ENCODE data around the gene RNU1-4.
"Not testable (repeated sequence)": the region's sequence is repeated elsewhere in the genome, so short reads cannot be mapped to it uniquely, and the experiment has no call there.

The RNU1-4 gene

GRCh38 chr1:16740047-16740964 is at the start of gene RNU1-4:
TSS of gene RNU1-4 (plus strand) at chr1:16740516.
- in situ Hi-C loops (cut with HindIII; ENCODE audit: low pct_ligation_motif_present, low pct_unique_long_range_greater_than_20kb, low sequenced_read_pairs), result not testable (repeated sequence)

GRCh38 chr1:16690971-16691682 is 49.2 kb upstream of the RNU1-4 start:
- DNase-seq; in situ Hi-C loops (cut with HindIII; ENCODE audit: low pct_ligation_motif_present, low pct_unique_long_range_greater_than_20kb, low sequenced_read_pairs): not testable (repeated sequence)

More at GRCh38 chr1:16740047-16740964, at the start of gene RNU1-4:
- DNase-seq, result not testable (repeated sequence)

- DNase-seq; in situ Hi-C loops (cut with HindIII; ENCODE audit: low pct_ligation_motif_present, low pct_unique_long_range_greater_than_20kb, low sequenced_read_pairs): not testable (repeated sequence)
These were observed 48.0 kb upstream of the RNU1-4 start for GRCh38 chr1:16692283-16692682.

GRCh38 chr1:16692717-16693448 is 47.4 kb upstream of the RNU1-4 start:
- in situ Hi-C loops (cut with HindIII; ENCODE audit: low pct_ligation_motif_present, low pct_unique_long_range_greater_than_20kb, low sequenced_read_pairs); DNase-seq: not testable (repeated sequence)

GRCh38 chr1:16693449-16694307 is 46.6 kb upstream of the RNU1-4 start:
- in situ Hi-C loops (cut with HindIII; ENCODE audit: low pct_ligation_motif_present, low pct_unique_long_range_greater_than_20kb, low sequenced_read_pairs); DNase-seq: not testable (repeated sequence)

GRCh38 chr1:16694308-16694702 is 46.0 kb upstream of the RNU1-4 start:
- DNase-seq; in situ Hi-C loops (cut with HindIII; ENCODE audit: low pct_ligation_motif_present, low pct_unique_long_range_greater_than_20kb, low sequenced_read_pairs): not testable (repeated sequence)

- in situ Hi-C loops (cut with HindIII; ENCODE audit: low pct_ligation_motif_present, low pct_unique_long_range_greater_than_20kb, low sequenced_read_pairs); DNase-seq: not testable (repeated sequence)
These were observed 43.7 kb upstream of the RNU1-4 start for GRCh38 chr1:16696507-16697150.

GRCh38 chr1:16697152-16697551 is 43.2 kb upstream of the RNU1-4 start:
- DNase-seq; in situ Hi-C loops (cut with HindIII; ENCODE audit: low pct_ligation_motif_present, low pct_unique_long_range_greater_than_20kb, low sequenced_read_pairs): not testable (repeated sequence)

GRCh38 chr1:16699440-16699839 is 40.9 kb upstream of the RNU1-4 start:
- DNase-seq; in situ Hi-C loops (cut with HindIII; ENCODE audit: low pct_ligation_motif_present, low pct_unique_long_range_greater_than_20kb, low sequenced_read_pairs): not testable (repeated sequence)

GRCh38 chr1:16700138-16700895 is 40.0 kb upstream of the RNU1-4 start:
- in situ Hi-C loops (cut with HindIII; ENCODE audit: low pct_ligation_motif_present, low pct_unique_long_range_greater_than_20kb, low sequenced_read_pairs); DNase-seq: not testable (repeated sequence)

GRCh38 chr1:16701189-16701588 is 39.1 kb upstream of the RNU1-4 start:
- in situ Hi-C loops (cut with HindIII; ENCODE audit: low pct_ligation_motif_present, low pct_unique_long_range_greater_than_20kb, low sequenced_read_pairs); DNase-seq: not testable (repeated sequence)

GRCh38 chr1:16702280-16702679 is 38.0 kb upstream of the RNU1-4 start:
- in situ Hi-C loops (cut with HindIII; ENCODE audit: low pct_ligation_motif_present, low pct_unique_long_range_greater_than_20kb, low sequenced_read_pairs); DNase-seq: not testable (repeated sequence)

GRCh38 chr1:16703141-16703540 is 37.2 kb upstream of the RNU1-4 start:
- in situ Hi-C loops (cut with HindIII; ENCODE audit: low pct_ligation_motif_present, low pct_unique_long_range_greater_than_20kb, low sequenced_read_pairs); DNase-seq: not testable (repeated sequence)

GRCh38 chr1:16703602-16704001 is 36.7 kb upstream of the RNU1-4 start:
- DNase-seq; in situ Hi-C loops (cut with HindIII; ENCODE audit: low pct_ligation_motif_present, low pct_unique_long_range_greater_than_20kb, low sequenced_read_pairs): not testable (repeated sequence)

GRCh38 chr1:16704076-16704475 is 36.2 kb upstream of the RNU1-4 start:
- DNase-seq; in situ Hi-C loops (cut with HindIII; ENCODE audit: low pct_ligation_motif_present, low pct_unique_long_range_greater_than_20kb, low sequenced_read_pairs): not testable (repeated sequence)

- DNase-seq; in situ Hi-C loops (cut with HindIII; ENCODE audit: low pct_ligation_motif_present, low pct_unique_long_range_greater_than_20kb, low sequenced_read_pairs): not testable (repeated sequence)
These were observed 35.7 kb upstream of the RNU1-4 start for GRCh38 chr1:16704502-16705100.
